HepG2 (cell line): ENCODE measurements around the gene CADM1. TPM values are rescaled to one million over a fixed set of nuclear protein-coding genes. Genes with fewer than 3 reads are reported as not detected.

Experiments used
- ATAC-seq: fragments of 200-7000 bp; cut with Tn5 transposase; 3 replicates; pipeline ENCODE4 v1.9.1; 2020; ENCODE audit warnings: mild to moderate bottlenecking, moderate library complexity
- BruUV-seq: library from RNA; stranded (reverse); fragments of 400-500 nt; replicated peaks from 2 replicates; lab custom pipeline; 2021; lab: Mats Ljungman, UMichigan
- CTCF ChIA-PET: fragments of 300-600 bp; formaldehyde crosslinking; extraction: SDS; loops from one replicate; lab custom pipeline; 2021; ENCODE audit warnings: low total read pairs, inconsistent platforms, low intra/inter-chr PET ratio; lab: Yijun Ruan, JAX
- POLR2A ChIA-PET: fragments of 350-600 bp; sonication (Branson Sonifier 250); formaldehyde crosslinking; loops from one replicate; lab custom pipeline; 2020; ENCODE audit warnings: antibody characterized with exemption, inconsistent platforms; lab: Yijun Ruan, JAX
- DNase-seq: peaks from one replicate; pipeline ENCODE4 v3.0.0-alpha.2; 2015; ENCODE audit warnings: low spot score
- FAIRE-seq: peaks from 3 replicates; lab custom pipeline; 2011; peaks lifted over from hg19 to GRCh38; lab: Jason Lieb, UNC
- H2AFZ ChIP-seq: one replicate; pipeline ENCODE4 v1.6.1; 2011; ENCODE audit warnings: low read length, inconsistent platforms
- H3K27ac ChIP-seq: fragments of 300-600 bp; 3 replicates; pipeline ENCODE4 v1.8.0; 2011; ENCODE audit warnings: mixed run types, mild to moderate bottlenecking, mixed read lengths, low read length, inconsistent platforms; ENCODE audit not compliant: insufficient read depth; ENCODE audit errors: extremely low read length
- H3K27me3 ChIP-seq, 2 experiments: fragments of 200-600 bp in 1 of 2; 2 replicates in 1 of 2; 3 replicates in 1 of 2; pipeline versions ENCODE4 v1.6.0 to v1.8.0; 2011; ENCODE audit warnings: low read length in 2 of 2, mild to moderate bottlenecking in 2 of 2, moderate library complexity in 2 of 2, inconsistent platforms in 1 of 2; ENCODE audit not compliant: insufficient read depth in 2 of 2, control insufficient read depth in 1 of 2
- H3K36me3 ChIP-seq, 2 experiments: fragments of 200-600 bp in 1 of 2; replicated peaks in 1 of 2; 2 replicates in 1 of 2; 3 replicates in 1 of 2; pipeline versions ENCODE4 v1.5.1 to v1.8.0; 2011; ENCODE audit warnings: low read length in 2 of 2, inconsistent platforms in 1 of 2; ENCODE audit not compliant: insufficient read depth in 2 of 2, control insufficient read depth in 1 of 2
- H3K4me1 ChIP-seq: 2 replicates; pipeline ENCODE4 v1.5.1; 2012; ENCODE audit warnings: low read length, inconsistent platforms; ENCODE audit not compliant: insufficient read depth
- H3K4me2 ChIP-seq: 2 replicates; pipeline ENCODE4 v1.6.0; 2011; ENCODE audit warnings: low read depth, low read length, inconsistent platforms
- H3K4me3 ChIP-seq, 3 experiments: fragments of 200-600 bp in 1 of 3; sonication (generic), shearing (Covaris generic) in 1 of 3; replicated peaks in 1 of 3; 2 replicates each; pipeline ENCODE4 v1.5.1; 2011 to 2016; ENCODE audit warnings: low read length in 3 of 3, inconsistent platforms in 2 of 3, low read depth in 2 of 3, mild to moderate bottlenecking in 2 of 3, control low read depth in 1 of 3, mixed read lengths in 1 of 3; ENCODE audit not compliant: insufficient read depth in 1 of 3
- H3K79me2 ChIP-seq: one replicate; pipeline ENCODE4 v1.6.1; 2011; ENCODE audit warnings: low read length, inconsistent platforms; ENCODE audit not compliant: insufficient read depth
- H3K9ac ChIP-seq: 2 replicates; pipeline ENCODE4 v1.6.0; 2011; ENCODE audit warnings: mild to moderate bottlenecking, low read depth, low read length, inconsistent platforms; ENCODE audit not compliant: insufficient read depth
- H3K9me3 ChIP-seq: 2 replicates; pipeline ENCODE4 v1.5.1; 2012; ENCODE audit warnings: mild to moderate bottlenecking, low read length
- H4K20me1 ChIP-seq: 2 replicates; pipeline ENCODE4 v1.6.0; 2011; ENCODE audit warnings: inconsistent platforms, mild to moderate bottlenecking, low read length, moderate library complexity; ENCODE audit not compliant: insufficient read depth
- ARNT2 ChIP-seq: sonication (generic); formaldehyde crosslinking; IDR thresholded peaks from 2 replicates; pipeline ENCODE4 v1.8.0; 2022; ENCODE audit warnings: mild to moderate bottlenecking, low read depth, missing genetic modification reagents, moderate library complexity
- CEBPB ChIP-seq: IDR thresholded peaks from 2 replicates; pipeline ENCODE4 v1.6.1; 2011; ENCODE audit warnings: low read depth, low read length, improper control_type of control experiment, borderline replicate concordance
- DNMT3B ChIP-seq: conservative IDR thresholded peaks from 2 replicates; pipeline ENCODE4 v1.6.1; 2016; ENCODE audit warnings: missing biosample characterization, control low read depth
- DRAP1 ChIP-seq: IDR thresholded peaks from 2 replicates; pipeline ENCODE4 v1.6.1; 2016; ENCODE audit warnings: missing genetic modification reagents, missing compliant biosample characterization
- FOSL1 ChIP-seq: sonication (generic); formaldehyde crosslinking; IDR thresholded peaks from 2 replicates; pipeline ENCODE4 v1.9.0; 2021; ENCODE audit warnings: missing genetic modification reagents, borderline replicate concordance
- IRF9 ChIP-seq: sonication (generic); formaldehyde crosslinking; IDR thresholded peaks from 2 replicates; pipeline ENCODE4 v1.8.0; 2022; ENCODE audit warnings: missing genetic modification reagents, mild to moderate bottlenecking, borderline replicate concordance
- MAFG ChIP-seq: sonication (generic); formaldehyde crosslinking; IDR thresholded peaks from 2 replicates; pipeline ENCODE4 v1.5.1; 2020; ENCODE audit warnings: mild to moderate bottlenecking, missing genetic modification reagents
- PAXIP1 ChIP-seq: sonication (generic); formaldehyde crosslinking; conservative IDR thresholded peaks from 2 replicates; pipeline ENCODE4 v1.4.0; 2020; ENCODE audit warnings: mild to moderate bottlenecking, missing genetic modification reagents, moderate library complexity
- PHF21A ChIP-seq: sonication (generic); formaldehyde crosslinking; IDR thresholded peaks from 2 replicates; pipeline ENCODE4 v1.5.0; 2020; ENCODE audit warnings: mild to moderate bottlenecking, missing genetic modification reagents
- SIX4 ChIP-seq: sonication (generic); formaldehyde crosslinking; IDR thresholded peaks from 2 replicates; pipeline ENCODE4 v1.4.0; 2020; ENCODE audit warnings: missing genetic modification reagents
- SMAD3 ChIP-seq: sonication (generic); formaldehyde crosslinking; IDR thresholded peaks from 2 replicates; pipeline ENCODE4 v1.4.0; 2020; ENCODE audit warnings: missing genetic modification reagents
- ZNF205 ChIP-seq: IDR thresholded peaks from 2 replicates; pipeline ENCODE4 v1.6.1; 2018; ENCODE audit warnings: missing biosample characterization, missing genetic modification reagents
- ZNF382 ChIP-seq: sonication (generic); formaldehyde crosslinking; IDR thresholded peaks from 2 replicates; pipeline ENCODE4 v1.5.0; 2020; ENCODE audit warnings: missing genetic modification reagents, mild to moderate bottlenecking, borderline replicate concordance
- ZNF460 ChIP-seq: sonication (generic); formaldehyde crosslinking; IDR thresholded peaks from 2 replicates; pipeline ENCODE4 v1.5.1; 2020; ENCODE audit warnings: missing genetic modification reagents, mild to moderate bottlenecking, borderline replicate concordance
- ZNF468 ChIP-seq: sonication (generic); formaldehyde crosslinking; IDR thresholded peaks from 2 replicates; pipeline ENCODE4 v1.8.0; 2022; ENCODE audit warnings: mild to moderate bottlenecking, moderate library complexity, missing genetic modification reagents
- ZNF678 ChIP-seq: sonication (generic); formaldehyde crosslinking; IDR thresholded peaks from 2 replicates; pipeline ENCODE4 v1.4.0; 2020; ENCODE audit warnings: mild to moderate bottlenecking, missing genetic modification reagents
- ZXDC ChIP-seq: sonication (generic); formaldehyde crosslinking; IDR thresholded peaks from 2 replicates; pipeline ENCODE4 v1.5.0; 2020; ENCODE audit warnings: mild to moderate bottlenecking, missing genetic modification reagents
- WGBS: methylation state at CpG from one replicate; pipeline ENCODE4 v1.1.6; 2017; ENCODE audit warnings: low lambda C conversion rate; 5-methylcytosine and 5-hydroxymethylcytosine counted together
- in situ Hi-C: cut with HindIII; loops from 2 replicates; pipeline ENCODE4 v1.10.0; 2017; ENCODE audit warnings: low pct_unique_long_range_greater_than_20kb; ENCODE audit not compliant: extremely low pct_ligation_motif_present
- intact Hi-C: fragments of 100-400 bp; cut with micrococcal nuclease; formaldehyde crosslinking; loops from one replicate; pipeline ENCODE4 v1.10.0; 2022; ENCODE audit not compliant: unreplicated experiment
- polyA plus RNA-seq, 8 experiments: library from polyadenylated mRNA; depleted of rRNA in 3 of 8; stranded (reverse) in 7 of 8; unstranded in 1 of 8; fragments of >200 nt; fragmentation: Illumina TruSeq in 4 of 8; extraction: Trizol in 4 of 8; gene quantifications; 2 replicates each; pipeline versions ENCODE4 v1.2.1 to v1.2.3, GENCODE V29; 2011 to 2016; ENCODE audit warnings: low read depth in 4 of 8, missing spikeins in 1 of 8, mixed read lengths in 1 of 8; ENCODE audit not compliant: insufficient read depth in 1 of 8
- total RNA-seq, 5 experiments: library from RNA; depleted of rRNA; stranded (reverse); fragments of >200 nt; fragmentation: Illumina TruSeq; extraction: Trizol; gene quantifications; 2 replicates each; pipeline ENCODE4 v1.2.3, GENCODE V29; 2016; ENCODE audit warnings: low read depth in 1 of 5

CADM1 gene
- total and polyA plus RNA-seq, 2 of the 13 experiments (the other 11 are each of a cell fraction or from before 2014, with no cell fraction given) = 71.3 to 122 TPM

- TF ChIP-seq ZNF205 (no peak), SMAD3 (no peak), DRAP1 (CRISPR knock-in tag) (no peak), DNMT3B (CRISPR knock-in tag) (no peak), MAFG (no peak), ZNF382 (CRISPR knock-in tag) (no peak), SIX4 (CRISPR knock-in tag) (no peak)
These were observed 4.3 kb downstream of the CADM1 start (continued) for GRCh38 chr11:115499891-115500290.

- Histone ChIP-seq H3K9ac (no peak overlapping the region), H3K9me3 (no peaks in the 10 kb centered on the region), H3K36me3 (0 out of 5 replicates have a peak, but pooled peaks cover 0 to 1% of the 10 kb centered on the region in 2 experiments), H3K4me1 (peaks cover 63% of the 10 kb centered on the region), H3K4me3 (no peak overlapping the region), H2AFZ (no peak overlapping the region), H3K27ac (no peak overlapping the region), H4K20me1 (peaks cover 4% of the 10 kb centered on the region; the same call in 1 of the 2 replicates), H3K27me3 (no peaks in the 10 kb centered on the region; a peak in 1 of 5 replicates), H3K4me2 (no peak overlapping the region), H3K79me2 (peaks cover 90% of the 10 kb centered on the region)
- intact Hi-C loops = no loop called here
- in situ Hi-C loops = no loop called here
- BruUV-seq = no TSS peak
- FAIRE-seq (no peak), ATAC-seq (no peak), DNase-seq (no peak)
- WGBS = 93% methylated on average over 4 of the region's 4 CpGs
- POLR2A ChIA-PET = interaction anchor here (0.7 kb wide), 1 partner anchor 16 kb away, joined by 3 read pairs; no protein-coding TSS in a partner anchor
- CTCF ChIA-PET = no interaction called here
- TF ChIP-seq FOSL1 (CRISPR knock-in tag) (no peak), CEBPB (no peak), ZXDC (no peak), PHF21A (no peak), IRF9 (CRISPR knock-in tag) (no peak), PAXIP1 (no peak), ARNT2 (CRISPR knock-in tag) (no peak), ZNF678 (CRISPR knock-in tag) (no peak), ZNF460 (CRISPR knock-in tag) (no peak), ZNF468 (CRISPR knock-in tag) (no peak)
These were observed 4.9 kb downstream of the CADM1 start for GRCh38 chr11:115499241-115499799.
